Activated CD4-positive, alpha-beta T cell treated with anti-CD3 and anti-CD28 coated beads for 48 hours (primary cell): Measurements from ENCODE around the gene VPS37B.

Source experiments
- DNase-seq: peaks from one replicate; pipeline ENCODE4 v3.0.0-alpha.2; 2020

Gene VPS37B

DNA sequence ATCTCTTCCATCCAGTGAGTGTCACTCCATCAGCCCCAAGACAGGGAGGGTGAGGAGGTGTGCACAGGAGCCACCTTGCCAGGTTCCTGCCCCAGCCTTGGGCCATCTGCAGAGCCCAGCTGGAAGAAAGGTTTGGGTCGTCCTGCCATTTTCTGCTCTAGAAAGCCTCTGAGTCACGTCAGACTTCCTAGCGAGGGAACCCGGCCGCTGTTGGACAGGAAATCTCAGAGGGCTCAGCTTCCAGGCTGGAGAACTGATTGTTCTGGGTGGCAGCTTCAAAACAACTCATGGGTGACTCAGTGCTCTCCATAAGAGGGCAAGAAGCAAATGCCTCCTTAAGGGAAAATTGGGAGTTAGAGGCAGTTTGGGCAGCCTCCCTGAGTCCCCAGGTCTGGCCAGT is 44.1 kb downstream of the VPS37B start:
- no peak for DNase-seq

DNA sequence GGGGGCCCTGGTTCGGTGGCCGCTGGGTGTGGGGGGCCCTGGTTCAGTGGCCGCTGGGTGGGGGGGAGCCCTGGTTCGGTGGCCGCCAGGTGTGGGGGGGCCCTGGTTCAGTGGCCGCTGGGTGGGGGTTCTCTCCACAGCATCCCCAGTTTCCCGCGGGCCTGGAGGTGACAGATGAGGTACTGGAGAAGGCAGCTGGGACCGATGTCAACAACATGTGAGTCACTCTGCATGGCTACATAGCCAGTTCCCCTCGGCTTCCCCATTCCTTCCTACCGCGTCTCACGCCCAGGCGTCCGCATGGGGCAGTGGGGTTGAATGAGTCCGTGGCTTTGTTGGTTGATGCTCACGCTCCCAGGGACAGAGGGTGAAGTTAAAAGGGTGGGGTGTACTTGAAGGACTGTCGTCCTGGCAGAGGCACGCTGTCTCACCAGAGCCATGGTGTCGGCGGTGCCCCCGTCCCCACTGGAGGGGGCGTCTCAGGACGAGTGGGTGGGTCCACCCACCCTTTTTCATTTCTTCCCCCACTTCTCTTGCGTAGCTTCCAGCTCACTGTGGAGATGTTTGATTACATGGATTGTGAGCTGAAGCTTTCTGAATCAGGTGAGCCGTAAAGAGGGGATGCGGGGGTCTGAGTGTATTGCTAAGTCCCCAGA is 45.1 kb downstream of the VPS37B start:
- DNase-seq: no peak

DNA sequence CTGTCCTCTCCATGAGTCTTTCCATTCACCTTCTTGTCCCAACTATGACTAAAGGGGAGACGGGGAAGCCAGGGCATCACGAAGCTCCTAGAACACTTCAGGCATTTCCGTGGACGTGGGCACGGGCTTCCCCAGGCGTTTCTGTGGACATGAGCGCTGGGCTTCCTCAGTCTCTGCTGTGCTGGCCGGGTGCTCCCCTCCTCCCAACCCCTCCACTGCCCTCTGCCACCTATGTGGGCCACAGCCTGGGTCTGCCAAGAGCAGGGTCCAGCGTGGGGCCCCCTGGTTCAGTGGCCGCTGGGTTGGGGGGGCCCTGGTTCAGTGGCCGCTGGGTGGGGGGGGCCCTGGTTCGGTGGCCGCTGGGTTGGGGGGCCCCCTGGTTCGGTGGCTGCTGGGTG is 45.9 kb downstream of the VPS37B start:
- no peak for DNase-seq

DNA sequence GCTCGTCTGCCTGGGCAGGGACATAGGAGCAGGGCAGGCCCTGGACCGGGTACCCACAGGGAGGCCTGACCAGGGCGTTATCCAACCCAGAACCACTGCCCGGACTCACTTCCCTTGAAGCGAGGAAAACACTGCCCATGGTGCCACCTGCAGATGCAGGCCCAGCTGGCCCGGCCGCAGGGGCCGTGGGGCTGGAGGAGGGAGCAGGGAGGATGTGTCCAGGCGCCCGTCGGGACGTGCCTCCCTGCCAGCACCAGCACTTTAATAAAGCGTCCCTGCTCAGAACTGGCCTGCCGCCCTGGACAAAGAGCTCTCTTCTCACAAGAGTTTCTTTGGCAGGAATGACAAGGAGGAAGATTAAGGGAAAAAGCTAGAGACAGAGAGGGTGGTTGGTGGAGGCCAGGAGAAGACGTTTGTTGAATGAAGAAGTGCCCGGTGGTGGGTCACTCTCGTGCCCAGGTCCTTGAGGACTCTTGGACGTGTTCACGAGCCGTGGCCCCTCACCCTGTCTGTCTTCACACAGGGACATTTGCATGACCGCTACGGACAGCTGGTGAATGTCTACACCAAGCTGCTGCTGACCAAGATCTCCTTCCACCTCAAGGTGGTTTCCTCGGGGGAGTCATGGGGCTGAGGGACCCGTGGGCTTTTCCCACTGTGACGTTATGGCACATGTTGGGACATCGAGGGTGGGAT is 46.4 kb downstream of the VPS37B start:
- no peak for DNase-seq

DNA sequence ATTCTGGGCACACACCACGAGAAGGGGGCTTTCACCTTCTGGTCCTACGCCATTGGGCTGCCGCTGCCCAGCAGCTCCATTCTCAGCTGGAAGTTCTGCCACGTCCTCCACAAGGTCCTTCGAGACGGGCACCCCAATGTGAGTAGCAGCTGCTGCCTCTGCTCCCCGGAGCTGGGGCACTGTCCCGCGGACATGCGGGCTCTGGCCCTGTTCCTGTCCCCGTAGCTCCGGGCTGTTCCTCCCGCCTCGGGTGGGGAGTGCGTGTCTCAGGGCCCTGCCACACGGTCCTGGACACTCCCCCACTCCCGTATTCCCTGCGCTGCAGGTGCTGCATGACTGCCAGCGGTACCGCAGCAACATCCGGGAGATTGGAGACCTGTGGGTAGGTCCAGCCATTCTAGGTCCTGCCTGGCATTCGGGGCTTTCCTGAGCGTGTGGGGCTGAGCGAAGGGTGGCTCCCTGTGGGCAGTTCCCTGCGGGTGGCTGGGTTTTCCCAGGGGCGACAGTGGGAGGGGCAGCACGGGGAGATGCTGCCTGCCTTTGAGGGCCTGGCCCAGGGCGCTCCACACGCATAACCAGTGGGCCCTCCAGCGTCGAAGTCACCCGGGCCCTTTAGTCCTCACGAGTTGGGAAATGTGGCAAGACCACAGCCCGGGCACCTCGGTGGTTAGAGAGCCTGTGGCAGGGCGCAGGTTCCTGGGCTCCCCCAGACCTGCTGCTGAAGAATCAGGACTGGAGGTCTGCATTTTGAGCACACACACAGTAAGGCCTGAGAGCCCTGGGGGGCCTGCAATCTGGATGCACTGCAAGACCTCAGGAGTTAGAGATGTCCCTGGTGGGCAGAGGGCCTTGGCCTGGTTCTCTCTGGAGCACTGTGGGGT is 47.2 kb downstream of the VPS37B start:
- DNase-seq: no peak

DNA sequence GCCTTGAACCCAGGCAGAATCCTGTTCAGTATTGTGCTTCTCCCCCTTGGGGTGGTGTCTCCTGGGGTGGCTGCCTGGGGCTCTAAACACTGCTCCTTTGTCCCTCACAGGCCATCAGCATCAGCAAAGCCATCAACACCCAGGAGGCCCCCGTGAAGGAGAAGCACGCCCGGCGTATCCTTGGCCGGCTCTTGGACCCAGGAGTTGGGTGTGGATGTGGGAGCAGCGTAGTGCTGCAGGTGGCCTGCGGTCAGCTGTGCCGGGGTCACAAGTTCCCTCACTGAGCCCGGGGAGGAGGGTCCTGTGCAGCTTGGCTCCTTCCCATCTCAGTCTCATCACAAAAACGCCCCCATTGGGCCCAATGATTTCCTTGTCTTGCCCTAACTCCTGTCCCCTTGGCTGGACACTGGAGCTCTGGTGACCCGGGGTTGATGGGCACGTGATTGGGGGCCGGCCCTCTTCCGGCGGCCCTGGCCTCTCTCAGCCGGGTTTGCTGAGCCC is 48.0 kb downstream of the VPS37B start:
- DNase-seq: no peak

DNA sequence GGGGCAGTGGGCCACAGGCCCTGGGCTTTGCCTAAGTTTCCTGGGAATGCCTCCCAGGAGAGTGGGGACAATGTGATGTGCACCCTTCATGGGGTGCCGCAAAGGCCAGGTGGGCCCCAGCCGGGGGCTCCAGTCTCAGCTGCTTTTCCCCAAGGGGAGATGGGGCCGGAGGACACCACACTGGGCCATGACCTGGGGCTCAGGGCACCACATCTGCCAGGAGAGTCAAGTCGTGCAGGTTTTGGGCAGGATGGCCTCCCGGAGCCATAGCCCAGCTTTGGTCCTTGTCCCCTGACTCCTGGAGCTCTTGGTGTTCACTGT is 48.4 kb downstream of the VPS37B start:
- DNase-seq: no peak

DNA sequence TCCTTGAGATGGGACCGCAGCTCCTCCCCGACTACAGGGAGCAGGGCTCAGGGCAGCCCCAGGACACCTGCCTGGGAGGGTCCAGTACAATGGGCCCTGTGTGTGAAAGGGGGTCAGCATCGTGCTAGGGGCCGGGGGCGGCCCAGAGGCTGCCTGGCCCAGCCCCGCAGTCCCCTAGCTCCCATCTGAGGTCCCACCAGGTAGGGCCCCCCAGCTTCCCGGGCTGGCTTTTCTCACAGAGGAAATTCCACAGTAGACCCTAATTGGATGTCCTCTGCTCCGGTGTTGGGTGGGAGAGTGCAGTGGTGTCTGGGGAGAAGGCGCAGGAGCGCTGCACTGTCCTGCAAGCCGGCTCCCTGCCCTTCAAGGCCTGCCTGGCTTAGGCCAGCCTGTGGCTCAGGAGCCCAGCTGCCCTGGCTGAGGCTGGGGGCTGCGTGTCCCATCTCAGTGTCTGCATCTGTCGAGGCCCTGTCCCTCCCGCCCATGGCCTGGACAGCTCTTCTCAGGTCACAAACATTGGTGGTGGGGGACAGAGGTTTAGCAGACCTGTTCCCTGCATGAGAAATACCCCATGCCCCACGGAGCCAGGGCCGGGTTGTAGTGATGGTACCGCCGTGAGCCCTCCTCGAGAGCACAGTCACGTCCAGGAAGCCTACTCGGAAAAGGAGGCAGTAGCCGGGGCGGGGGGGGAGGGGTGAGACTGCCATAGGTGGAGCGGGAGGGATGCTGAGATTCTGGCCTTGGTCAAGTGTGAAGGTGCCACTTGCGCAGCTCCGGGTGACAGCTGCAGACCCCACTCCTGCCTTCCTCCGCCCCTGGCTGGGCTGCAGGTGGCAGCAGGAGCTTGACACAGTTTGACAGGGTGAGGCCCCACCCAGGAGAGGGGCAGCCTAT is 49.1 kb downstream of the VPS37B start:
- DNase-seq: no peak

DNA sequence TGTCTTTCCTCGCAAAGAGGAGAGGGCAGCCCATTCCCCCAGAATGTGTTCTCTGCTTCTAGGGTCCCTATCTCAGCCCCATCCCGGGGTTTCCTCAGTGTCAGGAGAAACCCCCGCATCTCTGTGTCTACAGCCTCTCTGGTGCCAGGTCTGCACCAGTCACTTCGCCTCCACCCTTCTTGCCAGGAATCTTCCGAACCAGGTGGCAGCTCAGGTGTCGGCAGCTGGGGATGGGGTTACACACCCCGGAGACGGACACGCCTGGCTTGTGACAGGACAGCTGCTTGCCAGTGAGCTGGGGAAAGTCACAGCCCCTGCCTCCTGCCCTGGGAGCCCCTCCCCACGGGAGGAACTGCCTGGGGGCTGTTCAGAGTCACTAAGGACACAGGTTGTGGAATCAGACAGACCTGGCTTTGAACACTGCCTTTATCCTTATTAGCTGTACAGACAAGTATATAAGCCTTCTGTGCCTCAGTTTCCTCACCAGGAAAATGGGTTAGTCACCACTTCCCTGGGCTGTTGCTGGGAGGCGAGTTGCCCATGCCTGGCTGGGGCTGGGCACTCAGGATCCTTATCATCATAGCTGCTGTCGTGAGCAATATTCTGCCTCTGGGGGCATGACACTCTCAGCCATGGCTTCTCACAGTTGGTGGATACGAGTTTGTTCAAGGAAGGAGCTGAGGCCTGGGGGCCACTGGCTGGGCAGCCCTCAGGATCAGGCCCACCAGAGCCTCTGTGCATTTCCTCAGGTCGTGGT is 49.9 kb downstream of the VPS37B start:
- DNase-seq: no peak

DNA sequence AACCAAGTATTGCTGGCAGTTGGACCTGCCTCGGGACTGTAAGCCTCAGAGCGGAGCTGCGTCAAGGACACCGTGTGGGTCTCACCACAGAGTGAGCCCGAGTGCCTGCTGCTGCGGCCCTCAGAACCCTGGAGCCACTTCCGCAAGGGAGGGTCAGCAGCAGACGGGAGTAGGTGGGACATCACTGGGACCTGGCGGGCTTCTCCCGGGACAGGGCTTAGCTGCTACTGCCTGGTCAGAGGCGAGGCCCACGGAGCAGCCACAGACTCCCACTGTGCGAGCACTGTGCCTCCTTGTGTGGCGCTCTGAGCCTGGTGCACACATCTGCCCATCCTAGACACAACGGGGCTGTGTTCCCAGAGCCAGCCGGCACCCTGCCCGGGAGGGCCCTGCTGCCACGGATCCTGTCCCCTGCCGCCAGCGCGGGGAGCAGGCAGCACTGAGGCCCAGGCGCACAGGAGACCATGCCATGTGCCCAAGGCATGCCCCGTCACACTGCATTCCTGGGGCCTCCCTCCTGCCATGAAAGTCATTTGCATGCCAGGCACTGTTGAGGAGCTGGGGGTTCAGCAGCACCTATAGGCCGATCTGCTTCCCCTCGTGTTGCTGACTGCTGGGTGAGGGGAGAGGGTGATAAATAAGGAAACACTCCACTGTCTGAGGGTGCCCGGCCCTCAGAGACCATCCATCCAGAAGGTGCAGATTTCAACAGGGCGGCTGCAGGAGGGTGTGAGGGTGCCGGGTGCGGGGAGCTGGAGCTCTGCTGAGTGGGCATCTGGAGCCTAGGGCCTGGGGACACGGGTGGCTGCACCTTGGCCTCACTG is 50.7 kb downstream of the VPS37B start:
- DNase-seq: no peak

DNA sequence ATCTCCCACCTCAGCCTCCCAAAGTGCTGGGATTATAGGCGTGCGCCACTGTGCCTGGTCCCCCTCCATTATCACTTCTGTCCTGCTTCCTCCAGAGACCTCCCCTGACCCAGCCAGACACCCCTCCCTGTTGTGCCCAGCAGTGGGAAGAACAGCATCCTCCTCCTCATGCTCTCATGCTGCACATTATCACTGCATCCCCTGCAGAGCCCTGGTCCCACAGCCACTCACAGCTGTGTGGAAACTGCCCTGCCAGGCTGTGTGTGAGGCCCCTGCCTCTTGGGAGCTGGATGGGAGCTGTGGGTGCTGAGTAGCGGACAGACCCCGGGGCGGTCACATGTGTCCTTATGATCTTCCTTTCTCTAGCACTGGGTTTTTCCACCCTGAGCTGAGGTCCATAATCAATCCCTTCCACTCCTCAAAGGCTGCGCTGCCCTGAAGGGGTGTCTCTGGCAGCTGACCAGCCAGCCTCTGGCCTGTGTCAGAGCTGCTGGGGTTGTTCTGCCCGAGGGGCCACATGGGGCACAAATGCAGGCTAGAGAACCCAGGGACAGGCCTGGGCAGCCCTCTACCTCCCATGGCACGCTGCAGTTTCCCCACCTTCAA is 51.5 kb downstream of the VPS37B start:
- no peak for DNase-seq

DNA sequence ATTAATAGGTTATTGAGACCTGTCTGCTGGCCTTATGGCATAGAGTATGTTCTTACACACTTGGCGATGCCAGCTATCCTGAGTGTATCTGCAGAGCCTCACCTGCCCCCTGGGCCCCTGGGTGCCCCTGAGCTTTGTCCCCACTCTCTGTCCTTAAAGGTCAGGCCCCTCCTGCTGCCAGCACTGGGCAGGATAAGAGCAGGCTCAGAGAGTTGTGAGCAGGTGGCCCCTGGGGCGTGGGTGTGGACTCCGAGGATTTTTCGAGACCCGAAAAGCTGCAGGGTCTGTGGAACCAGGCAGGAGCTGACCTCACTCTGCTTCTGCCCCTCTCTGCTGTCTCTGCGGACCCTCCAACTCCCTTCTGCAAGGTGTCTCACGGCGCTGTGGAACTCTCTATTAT is 52.5 kb downstream of the VPS37B start:
- DNase-seq: no peak

DNA sequence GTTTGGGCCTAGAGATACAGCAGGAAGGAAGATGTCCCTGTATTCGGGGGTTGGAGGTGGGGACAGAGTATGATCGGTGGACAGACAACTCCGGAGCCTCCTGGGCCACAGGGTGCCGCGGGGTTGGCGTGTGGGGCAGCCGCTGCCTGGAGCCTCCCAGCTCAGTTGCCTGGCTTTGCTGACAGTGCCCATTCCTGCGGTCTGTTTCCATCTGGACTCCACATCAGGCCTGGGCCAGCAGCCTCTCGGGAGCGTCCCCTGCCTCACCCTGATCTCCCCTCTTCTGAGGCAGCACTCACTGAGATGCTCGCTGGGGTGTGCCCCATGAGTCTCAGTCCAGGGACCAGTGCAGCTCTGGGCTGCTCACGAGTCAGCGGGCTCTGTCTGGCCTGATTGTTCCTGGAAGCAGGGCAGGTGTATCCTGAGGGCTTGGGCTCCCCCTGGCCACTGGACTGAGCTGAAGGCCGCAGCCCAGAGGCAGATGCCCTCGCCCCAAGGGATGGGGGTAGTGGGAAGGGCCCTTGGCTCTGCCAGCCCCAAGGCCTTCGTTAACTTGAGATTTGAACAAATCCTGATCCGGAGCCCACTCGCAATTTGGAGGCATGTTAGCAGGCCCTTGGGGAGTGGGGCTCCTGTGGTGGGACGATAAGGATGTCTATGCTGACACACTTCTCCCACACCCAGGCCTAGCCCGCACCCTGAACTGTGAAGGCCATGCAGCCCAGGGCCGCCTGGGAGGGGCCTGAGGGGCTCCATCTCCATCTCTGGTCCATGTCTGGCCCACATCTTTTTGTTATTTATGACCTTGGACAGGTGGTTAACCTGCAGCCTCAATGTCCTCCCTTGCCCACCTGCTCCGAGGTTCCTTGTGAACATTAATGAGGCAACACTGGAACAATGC is 53.2 kb downstream of the VPS37B start:
- DNase-seq: no peak

DNA sequence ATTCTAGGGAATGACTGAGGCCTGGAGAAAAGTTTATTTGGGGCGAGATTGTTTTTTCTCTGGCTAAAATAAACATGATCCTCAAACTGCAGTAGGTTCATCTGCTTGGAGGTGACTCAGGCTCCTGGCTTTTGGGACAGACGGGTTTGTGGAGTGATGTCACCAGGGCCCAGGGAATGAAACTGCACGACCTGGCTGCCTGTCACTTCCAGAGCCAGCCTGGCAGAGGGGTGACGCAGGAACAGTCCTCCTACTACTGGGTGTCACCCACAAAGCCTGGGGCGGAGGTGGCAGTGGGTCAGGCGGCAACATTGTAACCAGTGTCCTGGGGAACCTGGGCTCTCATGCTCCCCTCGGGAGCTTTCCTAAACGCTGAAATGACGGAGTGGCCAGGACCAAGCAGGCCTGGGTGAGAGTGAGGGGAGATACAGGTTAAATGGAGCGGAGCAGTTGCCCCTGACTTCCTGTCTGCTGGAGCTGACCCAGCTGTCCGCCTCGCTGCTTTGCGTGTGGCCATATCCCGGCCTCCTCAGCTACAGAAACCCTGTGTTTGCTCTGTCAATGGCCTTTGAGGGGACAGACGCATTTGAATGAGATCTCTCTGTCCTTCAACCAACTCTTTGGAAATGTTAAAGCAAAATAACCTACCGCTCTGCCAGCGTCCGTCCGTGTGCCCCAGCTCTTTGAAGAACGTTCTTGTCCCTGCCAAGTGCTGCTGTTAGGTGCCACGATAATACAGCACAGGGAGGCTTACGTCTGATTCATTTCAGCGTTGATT is 54.2 kb downstream of the VPS37B start:
- DNase-seq: no peak

DNA sequence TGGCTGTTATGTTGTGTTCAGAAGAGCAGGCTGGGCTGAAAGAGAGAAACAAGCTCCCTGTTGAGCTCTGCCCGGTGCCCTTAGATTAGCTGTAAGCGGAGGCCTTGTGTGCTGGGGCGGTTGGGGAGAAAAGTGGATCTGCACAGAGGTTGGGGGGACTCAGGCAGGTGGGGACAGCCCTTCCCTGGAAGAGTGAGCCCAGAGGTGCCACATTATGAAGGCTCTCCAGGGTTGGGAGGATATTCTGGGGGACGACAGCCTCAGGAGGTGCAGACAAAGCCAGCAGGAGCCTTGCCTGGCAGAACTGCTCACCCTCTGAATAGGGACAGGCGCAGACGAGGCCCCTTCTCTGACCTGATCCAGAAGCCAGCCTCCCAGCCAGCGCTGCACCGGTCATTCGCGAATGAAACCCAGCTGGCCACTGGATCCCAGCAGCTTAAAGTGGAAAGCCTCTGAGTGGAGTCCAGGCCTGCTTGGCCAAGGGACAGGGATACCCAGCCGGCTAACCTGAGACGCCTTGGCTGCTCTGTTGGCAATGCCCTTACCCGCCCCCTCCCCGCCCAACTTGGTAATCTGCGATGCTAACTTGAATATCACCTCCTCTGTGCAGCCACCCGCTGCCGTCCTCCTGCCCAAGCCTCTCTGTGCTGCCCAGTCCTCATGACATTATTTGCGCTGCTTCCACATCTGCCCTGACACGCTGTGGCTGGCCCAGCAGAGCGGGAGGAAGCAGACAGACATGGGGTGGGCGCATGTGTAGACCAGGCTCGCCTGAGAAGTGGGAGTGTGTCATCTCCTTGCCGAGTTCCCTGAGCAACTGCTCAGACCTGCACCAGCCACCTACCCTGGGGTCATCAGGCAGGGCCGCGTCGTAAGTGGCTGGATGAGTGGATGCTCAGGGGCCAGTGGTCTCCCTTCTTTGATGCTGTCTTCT is 55.1 kb downstream of the VPS37B start:
- no peak for DNase-seq

DNA sequence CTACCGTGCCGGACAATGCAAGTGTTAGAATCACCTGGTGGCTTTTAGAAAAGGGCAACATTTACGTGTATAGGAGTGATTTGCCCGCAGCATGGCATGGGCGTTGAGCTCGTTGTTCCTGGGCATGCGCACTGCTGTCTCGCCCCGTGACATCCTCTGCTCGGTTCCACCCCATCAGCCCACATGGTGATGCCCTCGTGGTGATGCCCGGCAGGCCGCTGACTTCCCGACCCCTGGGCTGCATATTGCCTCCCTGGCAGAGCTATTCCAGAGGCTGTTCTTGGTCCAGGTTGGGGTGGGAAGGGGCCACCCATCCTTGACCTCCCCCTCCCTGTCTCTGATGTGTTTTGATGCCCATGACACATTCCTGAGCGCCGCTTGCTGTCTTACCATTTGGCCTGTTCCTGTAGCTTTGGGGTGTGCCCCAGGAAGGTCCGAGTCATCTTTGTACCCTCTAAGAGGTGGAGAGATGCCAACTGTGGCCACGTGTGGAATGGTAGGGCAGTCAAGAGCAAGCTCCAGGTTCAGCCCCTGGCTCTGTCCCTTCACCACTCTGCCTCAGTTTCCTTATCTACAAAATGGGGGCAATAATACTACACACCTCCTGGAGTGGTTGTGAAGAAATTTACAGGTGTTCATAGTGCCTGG is 55.9 kb downstream of the VPS37B start:
- DNase-seq: no peak

DNA sequence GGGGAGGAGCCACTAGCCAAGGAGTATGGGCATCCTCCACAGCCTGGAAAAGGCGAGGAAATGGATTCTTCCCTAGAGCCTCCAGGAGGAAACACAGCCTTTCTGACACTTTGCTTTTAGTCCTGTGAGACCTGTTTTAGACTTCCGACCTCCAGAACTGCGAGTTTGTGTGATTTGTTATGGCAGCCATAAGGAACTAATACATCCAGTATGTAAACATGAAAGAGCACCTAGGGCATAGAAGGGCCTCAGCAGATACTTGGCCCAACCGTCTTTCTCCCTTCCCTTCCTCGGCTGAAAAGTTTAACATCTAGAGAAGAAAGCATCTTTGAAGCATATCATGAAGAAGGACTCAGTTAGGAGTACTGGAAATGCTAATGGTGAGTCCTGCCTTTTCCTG is 57.1 kb downstream of the VPS37B start:
- DNase-seq: no peak
